Breast epithelium (tissue), 3 donors: ENCODE measurements around the gene NDUFS1.

ENCODE experiments used
- CTCF ChIP-seq, 3 donors: fragments of 450-650 bp; IDR thresholded peaks; one replicate each; pipeline ENCODE4 v1.5.1; 2016 to 2017; ENCODE audit warnings: antibody characterized with exemption in 3 of 3, mild to moderate bottlenecking in 3 of 3, moderate library complexity in 3 of 3
- POLR2A ChIP-seq: fragments of 450-650 bp; IDR thresholded peaks from one replicate; pipeline ENCODE4 v1.6.1; 2016; ENCODE audit warnings: antibody characterized with exemption, mild to moderate bottlenecking, moderate library complexity

GRCh38 chr2:206164261-206164862, 5.1 kb upstream of the NDUFS1 start:
- peak; percentile 54 to 74 (median 65) for TF ChIP-seq CTCF (IDR thresholded peaks at IDR 0.05)
- TF ChIP-seq POLR2A, result no peak
